ENCODE data around the gene RFX4. TPM values are rescaled to one million over a fixed set of nuclear protein-coding genes. Genes with fewer than 3 reads are reported as not detected.

The RFX4 gene
- total RNA-seq, 1 donor from 2014 or later, result not detected

DNA sequence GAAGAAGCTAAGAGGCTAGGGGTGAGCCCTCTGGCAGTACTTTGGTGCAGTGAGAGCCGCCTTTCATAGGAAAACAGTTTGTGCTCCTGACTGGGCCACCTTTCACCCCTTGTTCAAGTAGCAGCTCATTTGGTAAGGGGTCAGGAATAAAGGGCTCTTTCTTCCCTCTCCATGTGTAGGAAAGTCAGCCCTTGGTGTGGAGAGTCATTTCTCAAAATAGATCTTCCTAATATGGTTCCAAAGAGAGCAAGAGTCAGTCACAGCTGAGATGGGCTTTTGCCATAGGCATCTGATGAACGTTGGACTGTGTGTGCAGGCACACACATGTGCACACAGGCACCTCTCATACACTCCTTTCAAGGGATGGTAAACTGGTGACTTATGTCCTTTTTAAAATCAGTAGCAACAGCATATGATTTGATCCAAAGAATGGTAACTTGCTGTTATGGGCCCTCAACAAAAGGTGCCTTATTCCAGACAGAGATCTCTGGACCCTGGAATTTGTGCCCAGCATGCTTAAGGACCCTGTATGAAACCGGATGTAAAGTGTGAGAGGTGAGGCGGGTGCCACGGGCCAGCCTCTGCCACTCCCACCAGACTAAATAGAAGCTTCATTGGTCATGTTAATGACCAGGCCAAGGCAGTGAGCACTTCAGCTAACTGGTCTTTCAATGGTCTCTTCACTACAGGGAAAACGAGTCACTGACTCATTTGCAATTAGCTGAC lies 175.0 kb downstream of the RFX4 start:
- DNase-seq (ENCODE audit: low read depth), result no peak
- TF ChIP-seq CTCF (IDR thresholded peaks at IDR 0.05; ENCODE audit: insufficient read depth, low read length, poor library complexity, severe bottlenecking), result no peak
- H3K27me3 ChIP-seq (ENCODE audit: control insufficient read depth, insufficient read depth, low read length), result no peaks in the 10 kb centered on the region

GRCh38 chr12:106758349-106759110 lies 175.7 kb downstream of the RFX4 start:
- H3K27me3 ChIP-seq (ENCODE audit: control insufficient read depth, insufficient read depth, low read length), result no peaks in the 10 kb centered on the region
- no peak overlapping the region for H3K4me3 ChIP-seq (ENCODE audit: low read depth, low read length)
- no peaks in the 10 kb centered on the region for H3K36me3 ChIP-seq (ENCODE audit: control insufficient read depth, insufficient read depth, low read length)
- TF ChIP-seq CTCF (IDR thresholded peaks at IDR 0.05; ENCODE audit: insufficient read depth, low read length, poor library complexity, severe bottlenecking), result no peak
- DNase-seq (ENCODE audit: low read depth), result no peak

More for the DNA sequence above, 175.0 kb downstream of the RFX4 start:
- Histone ChIP-seq H3K4me3 (ENCODE audit: low read depth, low read length) (no peak overlapping the region), H3K36me3 (ENCODE audit: control insufficient read depth, insufficient read depth, low read length) (no peaks in the 10 kb centered on the region)

- no peaks in the 10 kb centered on the region for H3K36me3 ChIP-seq (ENCODE audit: control insufficient read depth, insufficient read depth, low read length)
- H3K4me3 ChIP-seq (ENCODE audit: low read depth, low read length), result no peak overlapping the region
- TF ChIP-seq CTCF (IDR thresholded peaks at IDR 0.05; ENCODE audit: insufficient read depth, low read length, poor library complexity, severe bottlenecking), result no peak
- H3K27me3 ChIP-seq (ENCODE audit: control insufficient read depth, insufficient read depth, low read length), result no peaks in the 10 kb centered on the region
- DNase-seq (ENCODE audit: low read depth), result no peak
These were observed 176.9 kb downstream of the RFX4 start for GRCh38 chr12:106759526-106760183.

DNA sequence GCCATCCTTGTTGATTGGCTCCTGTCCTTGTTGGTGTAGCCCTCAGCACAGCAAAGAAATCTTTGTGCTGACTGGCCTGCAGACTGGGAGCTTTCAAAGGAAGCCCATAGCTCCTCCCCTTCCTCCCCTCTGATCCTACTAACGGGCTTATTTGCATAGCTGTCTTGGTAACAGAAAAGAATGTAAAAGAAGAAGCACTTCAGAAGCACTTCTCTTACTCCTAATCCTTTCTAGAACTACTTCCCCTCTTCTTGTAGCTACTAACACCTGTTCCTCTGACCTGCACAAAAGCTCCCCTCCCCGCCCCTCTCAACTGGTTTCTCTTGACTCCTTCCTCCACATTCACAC lies 177.4 kb downstream of the RFX4 start:
- Histone ChIP-seq H3K36me3 (ENCODE audit: control insufficient read depth, insufficient read depth, low read length) (no peaks in the 10 kb centered on the region), H3K4me3 (ENCODE audit: low read depth, low read length) (no peak overlapping the region), H3K27me3 (ENCODE audit: control insufficient read depth, insufficient read depth, low read length) (no peaks in the 10 kb centered on the region)
- no peak for TF ChIP-seq CTCF (IDR thresholded peaks at IDR 0.05; ENCODE audit: insufficient read depth, low read length, poor library complexity, severe bottlenecking)
- no peak for DNase-seq (ENCODE audit: low read depth)

DNA sequence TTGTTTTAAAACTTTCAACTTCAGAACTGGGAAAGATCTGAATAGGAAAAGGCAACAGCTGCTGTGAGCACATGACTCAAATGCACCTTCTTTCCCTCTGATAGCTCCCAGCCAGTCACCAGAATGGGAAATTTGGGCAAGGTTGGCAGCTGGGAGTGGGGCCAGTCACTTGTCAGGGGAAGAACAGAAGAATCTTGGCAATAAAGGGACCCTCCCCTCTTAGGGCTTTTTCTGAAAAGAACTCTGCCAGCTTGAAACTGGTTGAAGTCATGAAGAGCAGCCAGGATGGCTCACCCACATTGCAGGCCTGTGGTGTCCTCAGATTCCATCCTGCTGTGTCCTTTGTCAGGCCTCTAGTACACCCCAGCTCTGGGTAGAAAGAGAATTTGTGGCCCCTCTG lies 181.4 kb downstream of the RFX4 start:
- Histone ChIP-seq H3K27me3 (ENCODE audit: control insufficient read depth, insufficient read depth, low read length) (no peaks in the 10 kb centered on the region), H3K36me3 (ENCODE audit: control insufficient read depth, insufficient read depth, low read length) (no peaks in the 10 kb centered on the region), H3K4me3 (ENCODE audit: low read depth, low read length) (no peak overlapping the region)
- no peak for TF ChIP-seq CTCF (IDR thresholded peaks at IDR 0.05; ENCODE audit: insufficient read depth, low read length, poor library complexity, severe bottlenecking)
- no peak for DNase-seq (ENCODE audit: low read depth)

Measured in kidney epithelial cell (primary cell).